Measurements from ENCODE around the gene NID1.

DNA sequence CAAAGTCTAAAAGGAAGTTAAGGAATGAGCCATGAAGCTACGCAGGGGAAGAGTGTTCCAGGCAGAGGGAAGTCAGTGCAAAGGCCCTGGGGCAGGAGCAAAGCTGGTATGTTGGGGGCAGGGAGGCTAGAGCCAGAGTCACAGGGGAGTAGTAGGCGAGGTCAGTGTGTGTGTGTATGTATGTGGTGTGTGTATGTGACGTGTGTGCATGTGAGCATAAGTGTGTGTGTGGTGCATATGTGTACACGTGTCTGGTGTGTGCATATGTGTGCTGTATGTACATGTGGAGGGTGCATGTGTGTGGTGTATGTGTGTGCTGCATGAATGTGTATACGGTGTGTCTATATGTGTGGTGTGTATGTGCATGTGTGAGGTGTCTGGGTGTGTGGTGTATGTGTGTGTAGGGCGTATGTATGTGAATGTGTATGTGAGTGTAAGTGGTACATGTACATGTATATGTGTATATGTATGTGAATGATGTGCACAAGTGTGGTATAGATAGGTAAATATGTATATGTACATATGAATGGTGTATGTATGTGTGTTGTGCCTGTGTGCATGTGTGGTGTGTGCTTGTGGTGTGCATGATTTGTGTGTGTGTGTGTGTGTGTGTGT is 20.8 kb upstream of the NID1 start:
- no peak for TF ChIP-seq CTCF (IDR thresholded peaks at IDR 0.05)
- TF ChIP-seq POLR2A (IDR thresholded peaks at IDR 0.05): no peak

All from heart left ventricle (tissue), 13 donors.